A549 (cell line): ENCODE results near the gene ITFG2. TPM values are rescaled to one million over a fixed set of nuclear protein-coding genes. Genes with fewer than 3 reads are reported as not detected.

Experiments
- ATAC-seq, 2 experiments: fragments of 200-7000 bp in 1 of 2; fragments of >200 bp in 1 of 2; cut with Nextera tagmentation in 1 of 2; cut with Tn5 transposase in 1 of 2; 3 replicates each; pipeline versions ENCODE4 v1.8.0 to v1.9.1; 2018 to 2020; ENCODE audit warnings: mild to moderate bottlenecking in 1 of 2, moderate library complexity in 1 of 2
- CTCF ChIA-PET: fragments of 300-600 bp; sonication (Branson Sonifier 250); formaldehyde crosslinking; extraction: SDS; loops from one replicate; lab custom pipeline; 2021; ENCODE audit warnings: antibody characterized with exemption, inconsistent platforms; lab: Yijun Ruan, JAX
- POLR2A ChIA-PET: fragments of 350-600 bp; formaldehyde crosslinking; extraction: SDS; loops from one replicate; lab custom pipeline; 2021; ENCODE audit warnings: antibody characterized with exemption, inconsistent platforms; lab: Yijun Ruan, JAX
- DNase-seq, 2 experiments: peaks; one replicate each; pipeline versions ENCODE4 v3.0.0 to v3.0.0-alpha.2; 2011 to 2016; ENCODE audit warnings: low read depth in 1 of 2, low spot score in 1 of 2
- FAIRE-seq: peaks from 2 replicates; lab custom pipeline; 2011; peaks lifted over from hg19 to GRCh38; lab: Jason Lieb, UNC
- H3K27ac ChIP-seq, 2 experiments: fragments of >200 bp; sonication (Bioruptor Twin); formaldehyde crosslinking; 3 replicates each; pipeline ENCODE4 v1.5.1; 2016 to 2017
- H3K4me1 ChIP-seq: fragments of >200 bp; sonication (Bioruptor Twin); formaldehyde crosslinking; 3 replicates; pipeline ENCODE4 v1.6.1; 2016
- H3K4me2 ChIP-seq: fragments of >200 bp; sonication (Bioruptor Twin); formaldehyde crosslinking; 3 replicates; pipeline ENCODE4 v1.6.1; 2016
- H3K4me3 ChIP-seq: fragments of >200 bp; sonication (Bioruptor Twin); formaldehyde crosslinking; 3 replicates; pipeline ENCODE4 v1.5.1; 2016
- H3K9me3 ChIP-seq: fragments of >200 bp; sonication (Bioruptor Twin); formaldehyde crosslinking; 3 replicates; pipeline ENCODE4 v1.6.1; 2016
- ATOH8 ChIP-seq: fragments of 250-450 bp; sonication (Bioruptor Pico); IDR thresholded peaks from 2 replicates; pipeline ENCODE4 v1.5.0; 2020; ENCODE audit warnings: low read depth, mild to moderate bottlenecking, moderate library complexity
- CBX8 ChIP-seq: fragments of 200-600 bp; sonication (generic); IDR thresholded peaks from 2 replicates; pipeline ENCODE4 v1.6.1; 2016
- CEBPB ChIP-seq, 2 experiments: fragments of >200 bp in 1 of 2; sonication (Bioruptor Twin) in 1 of 2; formaldehyde crosslinking in 1 of 2; IDR thresholded peaks; 2 replicates each; pipeline ENCODE4 v1.6.1; 2012 to 2016
- CHD4 ChIP-seq: fragments of 200-600 bp; sonication (generic); IDR thresholded peaks from 2 replicates; pipeline ENCODE4 v1.6.1; 2016; ENCODE audit warnings: antibody characterized with exemption, mild to moderate bottlenecking, borderline replicate concordance
- EHF ChIP-seq: fragments of 250-450 bp; sonication (Bioruptor Pico); IDR thresholded peaks from 2 replicates; pipeline ENCODE4 v1.5.0; 2020; ENCODE audit warnings: mild to moderate bottlenecking
- EHMT2 ChIP-seq: fragments of 200-600 bp; sonication (generic); IDR thresholded peaks from 2 replicates; pipeline ENCODE4 v1.6.1; 2016; ENCODE audit warnings: antibody characterized with exemption, low read depth, mild to moderate bottlenecking, moderate library complexity
- ELK1 ChIP-seq: fragments of 150-350 bp; IDR thresholded peaks from 2 replicates; pipeline ENCODE4 v1.6.1; 2014; ENCODE audit warnings: low read depth, mild to moderate bottlenecking, low read length
- FOSB ChIP-seq: fragments of 250-450 bp; sonication (Bioruptor Pico); IDR thresholded peaks from 2 replicates; pipeline ENCODE4 v1.5.0; 2020; ENCODE audit warnings: mild to moderate bottlenecking, moderate library complexity
- FOSL2 ChIP-seq, 2 experiments: fragments of 450-650 bp in 1 of 2; fragments of >200 bp in 1 of 2; sonication (Bioruptor Twin) in 1 of 2; formaldehyde crosslinking; IDR thresholded peaks; 2 replicates each; pipeline versions ENCODE4 v1.5.0 to v1.6.1; 2016 to 2020; ENCODE audit warnings: mild to moderate bottlenecking in 1 of 2, moderate library complexity in 1 of 2
- FOXS1 ChIP-seq: fragments of 250-450 bp; sonication (Bioruptor Pico); IDR thresholded peaks from 2 replicates; pipeline ENCODE4 v1.5.0; 2020; ENCODE audit warnings: mild to moderate bottlenecking, moderate library complexity
- HES2 ChIP-seq: fragments of >200 bp; sonication (Bioruptor Twin); formaldehyde crosslinking; IDR thresholded peaks from 2 replicates; pipeline ENCODE4 v1.6.1; 2016
- HMGXB4 ChIP-seq: fragments of 250-450 bp; sonication (Bioruptor Pico); IDR thresholded peaks from 2 replicates; pipeline ENCODE4 v1.5.0; 2021; ENCODE audit warnings: mild to moderate bottlenecking, moderate library complexity, borderline replicate concordance
- JUN ChIP-seq, 2 experiments: fragments of >200 bp; sonication (Bioruptor Twin); formaldehyde crosslinking; IDR thresholded peaks; 2 replicates in 1 of 2; 3 replicates in 1 of 2; pipeline ENCODE4 v1.6.1; 2016 to 2017
- JUNB ChIP-seq: fragments of >200 bp; sonication (Bioruptor Twin); formaldehyde crosslinking; IDR thresholded peaks from 2 replicates; pipeline ENCODE4 v1.6.1; 2016
- KDM1A ChIP-seq: fragments of 200-600 bp; sonication (generic); IDR thresholded peaks from 2 replicates; pipeline ENCODE4 v1.6.1; 2016; ENCODE audit warnings: low read depth, mild to moderate bottlenecking
- KDM5A ChIP-seq: fragments of 200-600 bp; sonication (generic); IDR thresholded peaks from 2 replicates; pipeline ENCODE4 v1.6.1; 2016; ENCODE audit warnings: antibody characterized with exemption, mild to moderate bottlenecking
- MAX ChIP-seq: IDR thresholded peaks from 2 replicates; pipeline ENCODE4 v1.6.1; 2012
- MAZ ChIP-seq: fragments of 150-350 bp; IDR thresholded peaks from 2 replicates; pipeline ENCODE4 v1.6.1; 2014; ENCODE audit warnings: antibody characterized with exemption, low read depth, low read length, borderline replicate concordance
- NPAS2 ChIP-seq: fragments of 250-450 bp; sonication (Bioruptor Pico); IDR thresholded peaks from 2 replicates; pipeline ENCODE4 v1.8.0; 2022; ENCODE audit warnings: mild to moderate bottlenecking, moderate library complexity, borderline replicate concordance
- NR3C1 ChIP-seq: fragments of >200 bp; sonication (Bioruptor Twin); formaldehyde crosslinking; IDR thresholded peaks from 3 replicates; pipeline ENCODE4 v1.6.1; 2017
- PHF8 ChIP-seq: fragments of 200-600 bp; sonication (generic); IDR thresholded peaks from 2 replicates; pipeline ENCODE4 v1.6.1; 2016; ENCODE audit warnings: low read depth, mild to moderate bottlenecking, antibody characterized with exemption, moderate library complexity, borderline replicate concordance
- POLR2A ChIP-seq: IDR thresholded peaks from 2 replicates; pipeline ENCODE4 v1.6.1; 2012; ENCODE audit warnings: mild to moderate bottlenecking, low read length
- POLR2AphosphoS2 ChIP-seq: conservative IDR thresholded peaks from 2 replicates; pipeline ENCODE4 v1.6.1; 2012; ENCODE audit warnings: low read length, improper control_type of control experiment, inconsistent platforms
- REST ChIP-seq: fragments of 200-600 bp; sonication (generic); IDR thresholded peaks from 2 replicates; pipeline ENCODE4 v1.6.1; 2016; ENCODE audit warnings: antibody characterized with exemption, mild to moderate bottlenecking, moderate library complexity
- SMC3 ChIP-seq: fragments of >200 bp; sonication (Bioruptor Twin); formaldehyde crosslinking; IDR thresholded peaks from 3 replicates; pipeline ENCODE4 v1.6.1; 2018; ENCODE audit warnings: inconsistent platforms
- TFCP2L1 ChIP-seq: fragments of 250-450 bp; sonication (Bioruptor Pico); IDR thresholded peaks from 2 replicates; pipeline ENCODE4 v1.5.0; 2021; ENCODE audit warnings: mild to moderate bottlenecking
- TP53 ChIP-seq: fragments of 250-450 bp; sonication (Bioruptor Pico); IDR thresholded peaks from 2 replicates; pipeline ENCODE4 v1.5.0; 2021; ENCODE audit warnings: mild to moderate bottlenecking, moderate library complexity
- ZFP36 ChIP-seq: fragments of 450-650 bp; IDR thresholded peaks from 2 replicates; pipeline ENCODE4 v1.6.1; 2014; ENCODE audit warnings: borderline replicate concordance; ENCODE audit not compliant: partially characterized antibody
- ZSCAN20 ChIP-seq: fragments of 250-450 bp; sonication (Bioruptor Pico); IDR thresholded peaks from 2 replicates; pipeline ENCODE4 v1.8.0; 2022; ENCODE audit warnings: mild to moderate bottlenecking, moderate library complexity
- WGBS: methylation state at CpG from one replicate; pipeline ENCODE4 v1.1.6; 2017; ENCODE audit errors: missing lambda C conversion rate; 5-methylcytosine and 5-hydroxymethylcytosine counted together
- polyA plus RNA-seq, 4 experiments: library from polyadenylated mRNA; depleted of rRNA in 3 of 4; stranded (reverse); fragments of >200 nt; fragmentation: RNase III in 1 of 4; extraction: RNeasy Plus Mini Kit Qiagen cat#74134 plus additional on column Dnase treatment in 1 of 4; gene quantifications; 2 replicates in 3 of 4; 3 replicates in 1 of 4; pipeline ENCODE4 v1.2.3, GENCODE V29; 2011 to 2017

ITFG2 gene
- polyA plus RNA-seq, 2 of the 4 experiments (the other 2 are of a cell fraction) = 17.5 to 23.7 TPM

- TF ChIP-seq ZFP36 = no peak
- TF ChIP-seq KDM1A = no peak
- no peak for TF ChIP-seq CEBPB (IDR thresholded peaks at IDR 0.05)
- no peak for TF ChIP-seq POLR2AphosphoS2
- TF ChIP-seq TFCP2L1 (CRISPR knock-in tag) = no peak
- TF ChIP-seq REST = no peak
- no peak for TF ChIP-seq ATOH8 (CRISPR knock-in tag)
- TF ChIP-seq NPAS2 = no peak
- no peak for TF ChIP-seq FOSB
- no peak for TF ChIP-seq EHF (CRISPR knock-in tag)
- TF ChIP-seq POLR2A = no peak
- TF ChIP-seq KDM5A = no peak
Measured at GRCh38 chr12:2783936-2784600, 28.4 kb upstream of the ITFG2 start (continued).

GRCh38 chr12:2785017-2785416 lies 27.5 kb upstream of the ITFG2 start:
- Histone ChIP-seq H3K9me3 (no peaks in the 10 kb centered on the region), H3K4me2 (no peak overlapping the region), H3K27ac (no peak overlapping the region), H3K4me3 (no peak overlapping the region), H3K4me1 (0 out of 3 replicates have a peak, but pooled peaks cover 6% of the 10 kb centered on the region)
- ATAC-seq (no peak; a peak in 2 of 6 replicates), DNase-seq (no peak), FAIRE-seq (no peak)
- 6% methylated on average over 5 of the region's 5 CpGs for WGBS
- POLR2A ChIA-PET = interaction anchor here (1.4 kb wide), 1 partner anchor 28 kb away, joined by 4 read pairs; the partner anchor contains the start of gene ITFG2
- CTCF ChIA-PET = interaction anchor here (1.2 to 4.2 kb wide), 12 partner anchors 8 to 116 kb away, joined by 3 to 57 read pairs (median 8); partner anchors contain the start of genes FKBP4 and ITFG2
- no peak for TF ChIP-seq ZSCAN20
- TF ChIP-seq MAZ = no peak
- no peak for TF ChIP-seq HES2
- no peak for TF ChIP-seq SMC3
- TF ChIP-seq EHMT2 = no peak
- no peak for TF ChIP-seq KDM5A
- TF ChIP-seq NR3C1 = no peak

GRCh38 chr12:2791089-2791488 lies 21.4 kb upstream of the ITFG2 start:
- DNase-seq = no peak
- TF ChIP-seq HMGXB4 = no peak
- TF ChIP-seq TP53 (CRISPR knock-in tag) = no peak
- TF ChIP-seq KDM5A = no peak
- TF ChIP-seq KDM1A = no peak
- TF ChIP-seq SMC3 = no peak
- TF ChIP-seq FOSL2 (IDR thresholded peaks at IDR 0.05) = no peak
- TF ChIP-seq FOSL2 (CRISPR knock-in tag; IDR thresholded peaks at IDR 0.05) = no peak
- TF ChIP-seq ELK1 = no peak
- TF ChIP-seq JUNB = no peak
- TF ChIP-seq JUN (IDR thresholded peaks at IDR 0.05) = no peak
- no peak for TF ChIP-seq PHF8
- TF ChIP-seq MAX = no peak
- no peak for TF ChIP-seq CHD4
- TF ChIP-seq CBX8 = no peak
- TF ChIP-seq FOXS1 (CRISPR knock-in tag) = no peak
- TF ChIP-seq, all 56 proteins: peak for 0
- WGBS = 80% methylated on average over 6 of the region's 6 CpGs
- ChIA-PET CTCF (interaction anchor here (0.6 to 7.3 kb wide), 2 partner anchors 6 to 251 kb away, joined by 3 to 57 read pairs; no protein-coding TSS in a partner anchor), POLR2A (no interaction called here)
- no peak overlapping the region for H3K27ac ChIP-seq
- H3K4me1 ChIP-seq = 0 out of 3 replicates have a peak, but pooled peaks cover 3% of the 10 kb centered on the region
- no peak overlapping the region for H3K4me3 ChIP-seq
- ATAC-seq (no peak), FAIRE-seq (no peak)
- H3K9me3 ChIP-seq = no peaks in the 10 kb centered on the region
- H3K4me2 ChIP-seq = no peak overlapping the region
